SU-DHL-6 (cell line): Measurements from ENCODE around the gene RBM25.
"Not testable (repeated sequence)": the region's sequence is repeated elsewhere in the genome, so short reads cannot be mapped to it uniquely, and the experiment has no call there.

Experiments used
- H2AFZ ChIP-seq: fragments of 200-600 bp; sonication (generic); 2 replicates; pipeline ENCODE4 v1.6.1; 2014; ENCODE audit warnings: low read depth, mild to moderate bottlenecking, moderate library complexity, mixed read lengths, antibody characterized with exemption, low read length; ENCODE audit not compliant: severe bottlenecking
- H3F3A ChIP-seq: fragments of 200-600 bp; shearing (Covaris generic); 2 replicates; pipeline ENCODE4 v1.6.0; 2016; ENCODE audit warnings: antibody characterized with exemption, mild to moderate bottlenecking; ENCODE audit not compliant: insufficient read depth
- H3K27ac ChIP-seq: fragments of 200-600 bp; sonication (generic); 2 replicates; pipeline ENCODE4 v1.5.1; 2016; ENCODE audit warnings: low read depth, mild to moderate bottlenecking, low read length, moderate library complexity, mixed read lengths
- H3K27me3 ChIP-seq: fragments of 200-600 bp; sonication (generic), shearing (Covaris generic); 2 replicates; pipeline ENCODE4 v1.6.0; 2014; ENCODE audit warnings: mild to moderate bottlenecking, low read length
- H3K36me3 ChIP-seq: fragments of 200-600 bp; sonication (generic); 2 replicates; pipeline ENCODE4 v1.6.1; 2014; ENCODE audit warnings: mild to moderate bottlenecking, low read length, mixed read lengths
- H3K4me2 ChIP-seq: fragments of 300-600, 200-600 bp; shearing (Covaris generic), sonication (generic); 2 replicates; pipeline ENCODE4 v1.6.0; 2014; ENCODE audit warnings: low read length, low read depth, mild to moderate bottlenecking; ENCODE audit not compliant: poor library complexity, severe bottlenecking
- H3K4me3 ChIP-seq: fragments of 200-600 bp; sonication (generic); 2 replicates; pipeline ENCODE4 v1.5.1; 2014; ENCODE audit warnings: antibody characterized with exemption, low read length, mild to moderate bottlenecking, mixed read lengths; ENCODE audit not compliant: insufficient read depth, poor library complexity, severe bottlenecking
- H3K79me2 ChIP-seq: fragments of 200-600 bp; sonication (generic); 2 replicates; pipeline ENCODE4 v1.6.1; 2014; ENCODE audit warnings: mild to moderate bottlenecking, low read length, moderate library complexity; ENCODE audit not compliant: insufficient read depth
- H3K9ac ChIP-seq: fragments of 200-600 bp; sonication (generic); 2 replicates; pipeline ENCODE4 v1.7.0; 2014; ENCODE audit warnings: mild to moderate bottlenecking, low read length
- H3K9me2 ChIP-seq: fragments of 200-600 bp; sonication (generic); replicated peaks from 2 replicates; pipeline ENCODE4 v1.6.1; 2014; ENCODE audit warnings: low read length; ENCODE audit not compliant: insufficient read depth
- H3K9me3 ChIP-seq: fragments of 200-600 bp; sonication (generic); 2 replicates; pipeline ENCODE4 v1.6.1; 2014; ENCODE audit warnings: low read length, mixed read lengths; ENCODE audit not compliant: insufficient read depth
- H4K20me1 ChIP-seq: fragments of 200-600 bp; sonication (generic); 2 replicates; pipeline ENCODE4 v1.6.1; 2014; ENCODE audit warnings: low read depth, mild to moderate bottlenecking, antibody characterized with exemption, low read length, moderate library complexity, mixed read lengths
- CTCF ChIP-seq: fragments of 200-600 bp; sonication (generic); IDR thresholded peaks from one replicate; pipeline ENCODE4 v1.5.1; 2017; ENCODE audit warnings: antibody characterized with exemption, mild to moderate bottlenecking, low read length, moderate library complexity; ENCODE audit not compliant: insufficient read depth, poor library complexity, severe bottlenecking
- EZH2phosphoT487 ChIP-seq: fragments of 200-600 bp; sonication (generic), shearing (Covaris generic); conservative IDR thresholded peaks from 2 replicates; pipeline ENCODE4 v1.6.1; 2018; ENCODE audit warnings: mild to moderate bottlenecking, antibody characterized with exemption, low read length, moderate library complexity, mixed read lengths

RBM25 gene

DNA sequence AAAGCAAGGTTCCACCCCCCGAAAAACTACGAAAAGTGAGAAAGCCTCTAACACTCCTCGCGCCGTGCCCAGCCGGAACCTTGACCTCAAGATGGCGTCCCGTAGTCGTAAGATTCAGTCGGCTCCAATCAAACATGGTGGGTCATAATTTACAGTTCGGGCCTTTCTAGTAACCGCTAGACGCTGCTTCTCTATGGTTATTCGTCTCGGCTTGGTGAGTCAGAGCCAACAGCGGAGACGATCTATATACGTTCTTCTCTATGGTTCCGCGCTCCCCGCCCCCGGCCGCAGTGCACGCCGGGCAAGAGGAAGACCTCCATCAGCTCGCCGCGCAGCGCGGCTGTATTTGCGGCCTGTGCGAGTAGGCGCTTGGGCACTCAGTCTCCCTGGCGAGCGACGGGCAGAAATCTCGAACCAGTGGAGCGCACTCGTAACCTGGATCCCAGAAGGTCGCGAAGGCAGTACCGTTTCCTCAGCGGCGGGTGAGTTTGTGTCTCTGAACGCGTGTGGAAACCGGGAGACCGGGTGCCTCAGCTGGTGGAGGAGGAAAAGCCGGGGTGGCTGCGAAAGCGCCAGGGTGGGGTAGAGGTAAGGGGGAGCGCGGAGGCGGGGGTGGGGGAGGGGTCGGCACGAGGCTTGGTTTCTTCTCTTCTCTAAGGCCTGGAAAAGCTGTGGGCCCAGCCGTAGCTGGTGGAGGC, at the start of gene RBM25:
Gene RBM25, plus strand, starts transcription at position 311 of the 698 bp plus-strand sequence. CDS start 13,108 bp downstream, outside the sequence.
- peak within 1 kb of the TSS; percentile 76 for H3K27ac ChIP-seq
- H2AFZ ChIP-seq = peak within 1 kb of the TSS; percentile 54
- H3K9ac ChIP-seq = peak within 1 kb of the TSS; percentile 92
- peak within 1 kb of the TSS; percentile 92 for H3K4me3 ChIP-seq
- peak within 1 kb of the TSS; percentile 96 for H3K4me2 ChIP-seq
- TF ChIP-seq EZH2phosphoT487 = no peak
- no peak for TF ChIP-seq CTCF
- H3K79me2 ChIP-seq = peaks cover 47% of the 10 kb centered on the region
- no peaks in the 10 kb centered on the region for H3K27me3 ChIP-seq
- peaks cover 14% of the 10 kb centered on the region; the same call in 1 of the 2 replicates for H4K20me1 ChIP-seq
- H3K36me3 ChIP-seq = peaks cover 5% of the 10 kb centered on the region; the same call in 1 of the 2 replicates
- no peaks in the 10 kb centered on the region for H3K9me3 ChIP-seq
- H3F3A ChIP-seq = no peaks in the 10 kb centered on the region
- no peaks in the 10 kb centered on the region for H3K9me2 ChIP-seq

- not testable (repeated sequence) for H3K9ac ChIP-seq, H4K20me1 ChIP-seq, H3K9me2 ChIP-seq, H2AFZ ChIP-seq, H3K4me2 ChIP-seq, H3K27ac ChIP-seq, H3K36me3 ChIP-seq, H3F3A ChIP-seq, H3K79me2 ChIP-seq, H3K27me3 ChIP-seq, H3K4me3 ChIP-seq, H3K9me3 ChIP-seq
These were observed 47.1 kb upstream of the RBM25 start for GRCh38 chr14:73011189-73011588.

- TF ChIP-seq EZH2phosphoT487 = no peak
- TF ChIP-seq CTCF = no peak
- Histone ChIP-seq H3K9ac (no peak overlapping the region), H4K20me1 (no peaks in the 10 kb centered on the region), H3K4me3 (no peak overlapping the region), H3K9me2 (no peaks in the 10 kb centered on the region), H3K4me2 (no peak overlapping the region), H2AFZ (no peak overlapping the region), H3K27me3 (no peaks in the 10 kb centered on the region), H3K79me2 (peaks cover 4% of the 10 kb centered on the region; the same call in 1 of the 2 replicates), H3K9me3 (no peaks in the 10 kb centered on the region), H3K36me3 (0 out of 2 replicates have a peak, but pooled peaks cover 2% of the 10 kb centered on the region), H3K27ac (no peak overlapping the region), H3F3A (no peaks in the 10 kb centered on the region)
These were observed 44.2 kb upstream of the RBM25 start for GRCh38 chr14:73014105-73014504.

DNA sequence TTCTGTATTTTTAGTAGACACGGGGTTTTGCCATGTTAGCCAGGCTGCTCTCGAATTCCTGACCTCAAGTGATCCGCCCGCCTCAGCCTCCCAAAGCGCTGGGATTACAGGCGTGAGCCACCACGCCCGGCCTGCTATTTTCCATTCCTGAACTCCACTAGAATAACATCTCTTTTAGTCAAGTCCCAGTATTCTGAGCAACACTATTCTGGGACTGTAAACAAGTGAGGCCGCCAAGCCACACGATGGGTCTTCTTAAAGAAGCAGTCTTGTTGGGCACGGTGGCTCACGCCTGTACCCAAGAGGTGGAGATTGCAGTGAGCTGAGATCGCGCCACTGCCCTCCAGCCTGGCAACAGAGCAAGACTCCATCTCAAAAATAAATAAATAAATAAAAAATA, 42.8 kb upstream of the RBM25 start:
- not testable (repeated sequence) for H3F3A ChIP-seq, H3K27me3 ChIP-seq, H3K9me2 ChIP-seq, H4K20me1 ChIP-seq, H3K9me3 ChIP-seq, H3K79me2 ChIP-seq, H3K4me3 ChIP-seq, H3K9ac ChIP-seq, H3K36me3 ChIP-seq, H2AFZ ChIP-seq, H3K27ac ChIP-seq, H3K4me2 ChIP-seq

GRCh38 chr14:73016011-73016410, 42.3 kb upstream of the RBM25 start:
- not testable (repeated sequence) for H3K9me3 ChIP-seq, H3K4me3 ChIP-seq, H4K20me1 ChIP-seq, H3K9me2 ChIP-seq, H3K27ac ChIP-seq, H3K4me2 ChIP-seq, H3K27me3 ChIP-seq, H2AFZ ChIP-seq, H3K9ac ChIP-seq, H3F3A ChIP-seq, H3K79me2 ChIP-seq, H3K36me3 ChIP-seq
